AG20443 (cell line): Measurements from ENCODE around the gene HMGXB3.

Experiments used
- DNase-seq: peaks from one replicate; pipeline ENCODE4 v3.0.0; 2012; ENCODE audit warnings: low spot score, mixed read lengths

The HMGXB3 gene, protein sequence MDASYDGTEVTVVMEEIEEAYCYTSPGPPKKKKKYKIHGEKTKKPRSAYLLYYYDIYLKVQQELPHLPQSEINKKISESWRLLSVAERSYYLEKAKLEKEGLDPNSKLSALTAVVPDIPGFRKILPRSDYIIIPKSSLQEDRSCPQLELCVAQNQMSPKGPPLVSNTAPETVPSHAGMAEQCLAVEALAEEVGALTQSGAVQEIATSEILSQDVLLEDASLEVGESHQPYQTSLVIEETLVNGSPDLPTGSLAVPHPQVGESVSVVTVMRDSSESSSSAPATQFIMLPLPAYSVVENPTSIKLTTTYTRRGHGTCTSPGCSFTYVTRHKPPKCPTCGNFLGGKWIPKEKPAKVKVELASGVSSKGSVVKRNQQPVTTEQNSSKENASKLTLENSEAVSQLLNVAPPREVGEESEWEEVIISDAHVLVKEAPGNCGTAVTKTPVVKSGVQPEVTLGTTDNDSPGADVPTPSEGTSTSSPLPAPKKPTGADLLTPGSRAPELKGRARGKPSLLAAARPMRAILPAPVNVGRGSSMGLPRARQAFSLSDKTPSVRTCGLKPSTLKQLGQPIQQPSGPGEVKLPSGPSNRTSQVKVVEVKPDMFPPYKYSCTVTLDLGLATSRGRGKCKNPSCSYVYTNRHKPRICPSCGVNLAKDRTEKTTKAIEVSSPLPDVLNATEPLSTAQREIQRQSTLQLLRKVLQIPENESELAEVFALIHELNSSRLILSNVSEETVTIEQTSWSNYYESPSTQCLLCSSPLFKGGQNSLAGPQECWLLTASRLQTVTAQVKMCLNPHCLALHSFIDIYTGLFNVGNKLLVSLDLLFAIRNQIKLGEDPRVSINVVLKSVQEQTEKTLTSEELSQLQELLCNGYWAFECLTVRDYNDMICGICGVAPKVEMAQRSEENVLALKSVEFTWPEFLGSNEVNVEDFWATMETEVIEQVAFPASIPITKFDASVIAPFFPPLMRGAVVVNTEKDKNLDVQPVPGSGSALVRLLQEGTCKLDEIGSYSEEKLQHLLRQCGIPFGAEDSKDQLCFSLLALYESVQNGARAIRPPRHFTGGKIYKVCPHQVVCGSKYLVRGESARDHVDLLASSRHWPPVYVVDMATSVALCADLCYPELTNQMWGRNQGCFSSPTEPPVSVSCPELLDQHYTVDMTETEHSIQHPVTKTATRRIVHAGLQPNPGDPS (N-terminal part only)

GRCh38 chr5:150000256-150000989, at the start of gene HMGXB3, which contains the start of gene TIGD6:
Gene HMGXB3, plus strand, starts transcription at chr5:150000739. Its CDS starts 4,114 bp downstream, at chr5:150004853.
Gene TIGD6, minus strand, starts transcription at chr5:150000654. Its CDS starts 4,306 bp downstream, at chr5:149996348.
- DNase-seq: peak; percentile 97

DNA sequence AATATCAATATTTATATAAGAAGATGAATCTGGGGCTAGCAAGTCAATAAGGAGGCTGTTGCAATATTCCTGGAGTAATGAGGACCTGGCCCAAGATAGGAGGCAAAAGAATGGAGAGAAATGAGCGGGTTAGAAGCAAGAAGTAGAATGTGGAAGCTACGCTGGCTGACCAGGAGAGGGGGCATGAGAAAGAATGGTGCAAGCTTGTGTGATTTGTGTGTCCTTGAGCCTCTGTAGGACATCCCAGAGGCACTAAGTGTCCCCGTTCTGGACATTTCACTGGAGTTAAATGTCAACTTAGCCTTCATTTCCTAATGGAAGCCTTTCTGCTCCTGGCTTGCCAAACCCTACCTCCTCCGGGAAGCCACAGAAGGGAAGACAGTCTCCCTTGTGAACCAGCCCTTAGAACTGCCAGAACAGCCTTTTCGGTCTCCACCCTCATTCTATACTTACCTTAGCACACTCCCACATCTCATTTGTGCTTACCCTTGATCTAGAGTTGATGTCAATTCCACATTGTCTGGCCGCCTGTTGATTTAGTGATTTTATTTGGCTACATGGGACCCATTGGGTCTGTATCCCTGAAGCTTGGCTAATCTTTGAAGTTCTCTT, 49.3 kb upstream of the HMGXB3 start:
- DNase-seq: no peak

- no peak for DNase-seq
Observed at GRCh38 chr5:149953436-149954121, 47.0 kb upstream of the HMGXB3 start.

DNA sequence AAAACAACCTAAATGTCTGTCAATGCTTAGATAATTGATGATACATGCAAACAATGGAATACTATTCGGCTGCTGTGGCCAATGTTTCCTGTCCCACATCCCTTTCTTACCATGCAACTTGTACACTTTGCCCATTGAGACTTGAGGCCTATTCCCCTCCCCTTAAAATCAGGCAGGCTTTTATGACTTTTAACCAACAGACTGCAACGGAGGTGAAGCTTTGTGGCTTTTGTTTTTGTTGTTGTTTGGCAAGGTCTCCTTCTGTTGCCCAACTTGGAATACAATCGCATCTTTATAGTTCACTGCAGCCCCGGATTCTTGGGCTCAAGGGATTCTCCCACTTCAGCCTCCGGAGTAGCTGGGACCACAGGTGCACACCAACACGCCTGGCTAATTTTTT, 45.7 kb upstream of the HMGXB3 start:
- DNase-seq: no peak

GRCh38 chr5:149956685-149957084, 43.9 kb upstream of the HMGXB3 start:
- DNase-seq: no peak

DNA sequence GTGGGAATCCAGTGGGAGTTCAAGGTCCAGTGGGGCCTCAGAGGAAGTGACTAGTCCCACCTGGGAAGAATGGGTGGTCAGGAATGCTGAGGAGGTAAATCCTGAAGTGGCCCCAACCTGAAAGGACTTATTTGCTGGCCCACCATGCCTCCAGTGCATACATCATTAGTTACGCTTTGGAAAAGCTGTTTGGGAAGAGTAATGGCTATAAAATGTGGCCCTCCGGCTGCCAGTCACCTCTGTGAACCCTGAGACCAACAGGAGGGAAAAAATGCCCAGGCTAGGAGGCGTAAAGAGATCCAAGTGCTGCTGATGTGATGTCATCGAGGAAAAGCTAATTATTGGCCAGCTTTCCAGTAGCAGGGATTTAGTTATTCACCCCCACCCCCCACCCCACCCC, 42.7 kb upstream of the HMGXB3 start:
- DNase-seq: no peak

- DNase-seq: peak; percentile 57
Observed at GRCh38 chr5:149959406-149960236, 40.9 kb upstream of the HMGXB3 start.

- DNase-seq: peak; percentile 99
Observed at GRCh38 chr5:149960272-149961185, 40.0 kb upstream of the HMGXB3 start, which contains the start of gene SLC26A2. Gene SLC26A2, plus strand, starts transcription at chr5:149960758. Its CDS starts 16,895 bp downstream, at chr5:149977653.

DNA sequence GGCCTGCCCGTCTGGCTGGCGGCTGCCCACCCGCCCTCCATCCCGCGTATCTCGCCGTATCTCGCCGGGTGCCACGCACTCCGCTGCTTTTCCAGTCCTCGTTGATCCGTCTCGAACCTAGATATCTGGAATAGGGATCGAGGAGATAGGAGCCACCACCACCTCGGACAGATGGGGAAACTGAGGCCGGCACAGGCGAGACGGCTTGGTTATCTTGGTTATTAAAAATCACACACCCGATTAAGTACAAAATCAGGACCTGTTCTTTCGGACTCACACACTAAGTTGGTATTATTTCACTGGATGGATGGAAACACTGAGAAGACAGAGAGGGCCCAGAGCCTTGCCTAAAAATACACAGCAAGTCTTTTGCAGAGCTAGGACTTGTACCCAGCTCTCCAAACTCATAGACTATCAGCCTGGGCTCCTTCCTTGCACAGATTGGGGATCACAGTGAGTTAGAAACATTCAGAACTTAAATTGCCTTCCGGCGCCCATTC, 39.3 kb upstream of the HMGXB3 start:
- DNase-seq: no peak

DNA sequence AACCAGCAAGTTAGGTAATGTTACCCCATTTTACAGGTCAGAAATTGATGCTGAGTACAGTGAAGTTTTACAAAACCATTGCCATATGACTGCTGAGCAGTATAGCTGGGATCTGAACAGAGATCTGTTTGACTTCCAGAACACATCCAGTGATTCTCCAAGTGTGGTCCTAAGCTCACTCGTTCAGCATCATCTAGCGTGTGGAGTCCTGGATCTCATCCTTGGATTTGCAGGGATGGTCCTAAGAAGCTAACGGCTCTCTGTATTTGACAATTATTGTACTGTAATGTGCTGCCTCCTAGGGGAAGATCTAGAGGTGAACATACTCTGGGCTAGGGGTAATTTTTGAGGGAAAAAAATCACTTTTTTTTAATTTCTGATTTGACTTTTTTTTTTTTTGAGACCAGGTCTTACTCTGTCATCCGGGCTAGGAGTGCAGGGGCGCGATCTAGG, 38.6 kb upstream of the HMGXB3 start:
- peak; percentile 67 for DNase-seq

GRCh38 chr5:149962601-149963300, 37.8 kb upstream of the HMGXB3 start:
- DNase-seq: no peak

GRCh38 chr5:149963729-149964128, 36.8 kb upstream of the HMGXB3 start:
- no peak for DNase-seq

GRCh38 chr5:149966946-149967345, 33.6 kb upstream of the HMGXB3 start:
- no peak for DNase-seq

DNA sequence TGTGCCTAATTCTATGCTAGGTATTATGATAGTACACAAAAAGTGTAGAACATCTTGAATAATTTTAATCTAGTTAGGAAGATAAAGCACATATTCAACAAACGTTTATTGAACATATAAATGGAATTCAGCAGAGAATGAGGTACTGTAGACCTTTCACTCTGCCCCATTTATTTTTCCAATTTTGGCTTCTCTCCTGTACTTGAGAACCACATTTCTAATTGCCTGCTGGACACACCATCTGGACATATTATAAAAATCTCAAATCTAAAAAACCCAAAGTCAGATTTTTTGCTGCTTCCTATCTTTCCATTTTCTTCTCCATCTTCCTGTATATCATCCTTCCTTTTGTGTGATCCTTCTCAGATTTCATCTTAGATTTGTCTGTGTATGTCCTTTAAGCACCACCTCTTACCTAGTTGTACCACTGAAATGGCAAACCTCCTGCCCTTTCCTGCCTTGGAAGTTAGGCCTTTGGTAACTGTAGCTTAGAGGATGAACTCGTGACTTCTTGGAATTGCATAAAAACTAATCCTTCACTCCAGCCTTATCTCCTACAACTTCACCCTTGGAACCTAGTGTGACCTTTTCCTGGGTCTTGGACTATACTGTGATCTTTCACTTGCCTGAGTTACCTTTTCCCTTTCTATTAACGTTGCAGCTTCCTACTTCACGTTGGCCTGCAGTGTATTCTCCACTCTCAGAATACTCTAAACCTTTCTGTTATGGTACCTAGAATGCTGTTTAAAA, 31.2 kb upstream of the HMGXB3 start:
- DNase-seq: no peak

DNA sequence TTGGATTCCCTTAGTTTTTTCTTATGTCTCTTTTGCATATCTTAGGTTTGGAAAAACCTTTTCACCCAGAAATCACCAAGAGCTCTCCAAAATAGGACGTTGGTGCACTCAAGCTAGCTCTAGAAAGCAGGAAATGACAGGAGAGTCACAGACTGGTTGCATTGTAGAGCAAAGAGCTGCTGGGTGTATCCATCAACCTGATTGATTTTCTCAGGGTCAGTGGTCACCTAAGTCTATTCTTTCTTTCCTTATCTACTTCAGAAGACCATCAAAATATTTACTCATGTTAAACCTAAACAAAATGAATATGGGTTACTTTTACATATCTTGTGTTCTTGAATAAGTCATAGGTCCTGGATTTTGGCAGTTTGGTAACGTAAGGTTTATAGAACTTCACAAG, 25.1 kb upstream of the HMGXB3 start:
- DNase-seq: no peak

DNA sequence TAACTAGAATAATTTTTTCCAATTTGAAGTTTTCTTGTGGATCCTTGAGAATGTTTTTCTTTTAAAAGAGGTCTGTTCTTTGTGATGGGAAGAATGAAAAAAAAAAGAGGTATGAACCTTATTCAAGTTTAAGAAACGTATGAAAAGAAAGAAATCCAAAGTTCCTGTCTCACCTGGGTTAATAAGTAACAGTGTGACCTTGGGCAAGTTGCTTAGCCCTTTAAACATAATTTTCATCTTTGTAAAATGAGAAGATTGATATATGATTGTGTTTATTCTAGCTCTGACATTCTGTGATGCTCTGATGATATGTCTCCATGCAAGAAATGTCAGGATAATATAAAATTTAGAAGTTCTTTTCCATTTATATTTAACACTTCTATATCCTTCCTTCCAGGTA, 20.6 kb upstream of the HMGXB3 start:
- no peak for DNase-seq

DNA sequence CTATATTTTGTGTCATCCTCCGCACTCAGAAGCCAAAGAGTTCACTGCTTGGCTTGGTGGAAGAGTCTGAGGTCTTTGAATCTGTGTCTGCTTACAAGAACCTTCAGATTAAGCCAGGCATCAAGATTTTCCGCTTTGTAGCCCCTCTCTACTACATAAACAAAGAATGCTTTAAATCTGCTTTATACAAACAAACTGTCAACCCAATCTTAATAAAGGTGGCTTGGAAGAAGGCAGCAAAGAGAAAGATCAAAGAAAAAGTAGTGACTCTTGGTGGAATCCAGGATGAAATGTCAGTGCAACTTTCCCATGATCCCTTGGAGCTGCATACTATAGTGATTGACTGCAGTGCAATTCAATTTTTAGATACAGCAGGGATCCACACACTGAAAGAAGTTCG, 19.3 kb upstream of the HMGXB3 start:
- DNase-seq: no peak
